Activated naive CD8-positive, alpha-beta T cell treated with anti-CD3 and anti-CD28 coated beads, Interleukin-2, amount 50 U/mL, for 16 hours (primary cell): ENCODE data around the gene PPP2R1B.
"Not testable (repeated sequence)": the region's sequence is repeated elsewhere in the genome, so short reads cannot be mapped to it uniquely, and the experiment has no call there.

ENCODE experiments used
- DNase-seq: peaks from one replicate; pipeline ENCODE4 v3.0.0-alpha.2; 2020; ENCODE audit warnings: low read depth, low spot score

The PPP2R1B gene

GRCh38 chr11:111784311-111784710, 18.1 kb upstream of the PPP2R1B start:
- DNase-seq: not testable (repeated sequence)

GRCh38 chr11:111782109-111782741, 16.0 kb upstream of the PPP2R1B start:
- DNase-seq: no peak

GRCh38 chr11:111779118-111779517, 12.9 kb upstream of the PPP2R1B start:
- DNase-seq: no peak

- no peak for DNase-seq
These were observed 11.9 kb upstream of the PPP2R1B start for GRCh38 chr11:111778047-111778558.

GRCh38 chr11:111777094-111778046, 11.2 kb upstream of the PPP2R1B start:
- DNase-seq: no peak

GRCh38 chr11:111776398-111777093, 10.4 kb upstream of the PPP2R1B start:
- DNase-seq: no peak

- no peak for DNase-seq
These were observed 8.9 kb upstream of the PPP2R1B start for GRCh38 chr11:111774955-111775710.

GRCh38 chr11:111772535-111772934, 6.3 kb upstream of the PPP2R1B start:
- no peak for DNase-seq

- DNase-seq: not testable (repeated sequence)
These were observed 5.0 kb upstream of the PPP2R1B start for GRCh38 chr11:111771205-111771604.

GRCh38 chr11:111770581-111771134, 4.5 kb upstream of the PPP2R1B start:
- DNase-seq: no peak

GRCh38 chr11:111766834-111767142, 599 bp upstream of the PPP2R1B start:
- no peak for DNase-seq

GRCh38 chr11:111765320-111765983, 737 bp downstream of the PPP2R1B start:
- DNase-seq: no peak

GRCh38 chr11:111764621-111765020, 1.6 kb downstream of the PPP2R1B start:
- DNase-seq: no peak

- no peak for DNase-seq
These were observed 3.1 kb downstream of the PPP2R1B start for GRCh38 chr11:111762981-111763643.

- DNase-seq: no peak
These were observed 3.7 kb downstream of the PPP2R1B start for GRCh38 chr11:111762526-111762925.

- DNase-seq: no peak
These were observed 5.2 kb downstream of the PPP2R1B start for GRCh38 chr11:111761036-111761435.

GRCh38 chr11:111759778-111760407, 6.3 kb downstream of the PPP2R1B start:
- DNase-seq: no peak

GRCh38 chr11:111759376-111759775, 6.8 kb downstream of the PPP2R1B start:
- DNase-seq: no peak

GRCh38 chr11:111756097-111756496, 10.1 kb downstream of the PPP2R1B start:
- DNase-seq: no peak

- DNase-seq: no peak
These were observed 16.5 kb downstream of the PPP2R1B start for GRCh38 chr11:111749646-111750045.
